Medulla oblongata (tissue), 1 donor: Measurements from ENCODE around the gene SEC24B.
"Not testable (repeated sequence)": the region's sequence is repeated elsewhere in the genome, so short reads cannot be mapped to it uniquely, and the experiment has no call there.

Experiments used
- DNase-seq: peaks from one replicate; pipeline ENCODE4 v3.0.0-alpha.2; 2015; ENCODE audit errors: extremely low spot score

The SEC24B gene

DNA sequence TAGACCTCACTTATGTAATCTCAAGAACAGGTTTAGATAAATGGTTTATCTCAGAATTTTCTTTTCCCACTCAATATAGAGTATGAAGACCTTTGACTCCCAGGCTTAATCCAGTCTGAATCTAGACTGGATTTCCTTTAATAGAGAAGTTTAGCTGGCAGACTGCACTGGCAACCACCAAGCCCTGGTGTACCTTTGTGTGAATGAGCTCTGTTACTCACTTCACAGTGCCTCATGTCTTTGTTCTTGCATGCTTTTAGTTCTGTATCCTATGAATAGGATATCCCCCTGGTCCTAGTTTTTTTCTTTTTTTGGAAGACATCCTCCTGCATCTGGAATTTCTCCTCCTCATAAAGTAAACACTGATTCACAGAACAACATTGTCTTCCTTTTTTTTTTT lies 73.3 kb downstream of the SEC24B start:
- DNase-seq: no peak

DNA sequence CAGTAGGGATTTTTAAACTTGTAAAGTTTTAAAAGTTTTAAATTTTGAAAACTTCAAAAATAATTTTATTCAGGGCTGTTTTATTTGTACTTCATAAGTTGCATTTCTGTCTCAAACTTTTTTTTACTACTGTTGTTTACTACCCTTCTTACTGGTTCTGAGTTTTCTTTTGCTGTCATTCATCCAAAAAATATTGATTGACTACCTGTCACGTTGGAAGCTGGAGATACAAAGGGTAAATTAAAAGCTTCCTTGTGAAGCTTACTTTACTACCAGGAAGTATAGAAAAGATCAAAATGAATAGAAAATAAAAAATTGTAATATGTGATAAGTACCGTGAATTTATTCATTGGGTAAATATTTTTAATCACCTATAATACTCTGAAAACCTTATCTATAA lies 77.1 kb downstream of the SEC24B start:
- DNase-seq: no peak

DNA sequence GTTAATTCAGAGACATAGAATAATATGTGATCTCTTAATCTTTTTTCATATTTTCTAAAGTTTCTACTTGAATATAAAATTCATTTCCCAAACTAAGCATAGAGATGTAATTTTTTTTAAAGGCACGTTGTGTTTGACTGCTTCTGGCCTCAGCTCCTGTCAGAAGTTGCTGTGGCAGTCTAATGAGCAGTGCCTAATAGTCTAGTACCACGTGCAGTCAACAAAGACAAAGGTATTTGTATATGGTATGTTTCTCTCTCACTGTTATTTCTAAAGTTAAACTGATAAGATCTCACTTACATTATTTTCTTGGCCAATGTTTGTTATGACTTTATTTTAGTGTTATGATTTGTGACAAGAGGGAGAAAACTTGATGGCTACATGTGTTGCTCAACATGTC lies 77.8 kb downstream of the SEC24B start:
- DNase-seq: no peak

DNA sequence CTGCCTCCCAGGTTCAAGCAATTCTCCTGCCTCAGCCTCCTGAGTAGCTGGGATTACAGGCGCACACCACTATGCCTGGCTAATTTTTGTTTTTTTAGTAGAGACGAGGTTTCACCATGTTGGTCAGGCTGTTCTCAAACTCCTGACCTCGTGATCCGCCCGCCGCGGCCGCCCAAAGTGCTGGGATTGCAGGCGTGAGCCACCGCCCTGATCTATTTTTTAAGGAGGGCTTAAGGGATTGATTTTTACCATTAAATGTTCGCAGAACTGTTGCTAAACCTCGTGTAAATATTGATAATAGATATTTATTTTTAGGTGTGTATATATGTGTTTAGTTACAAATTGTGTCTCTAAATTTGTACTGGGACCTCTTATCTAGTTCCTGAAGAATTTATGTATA lies 79.8 kb downstream of the SEC24B start:
- not testable (repeated sequence) for DNase-seq

DNA sequence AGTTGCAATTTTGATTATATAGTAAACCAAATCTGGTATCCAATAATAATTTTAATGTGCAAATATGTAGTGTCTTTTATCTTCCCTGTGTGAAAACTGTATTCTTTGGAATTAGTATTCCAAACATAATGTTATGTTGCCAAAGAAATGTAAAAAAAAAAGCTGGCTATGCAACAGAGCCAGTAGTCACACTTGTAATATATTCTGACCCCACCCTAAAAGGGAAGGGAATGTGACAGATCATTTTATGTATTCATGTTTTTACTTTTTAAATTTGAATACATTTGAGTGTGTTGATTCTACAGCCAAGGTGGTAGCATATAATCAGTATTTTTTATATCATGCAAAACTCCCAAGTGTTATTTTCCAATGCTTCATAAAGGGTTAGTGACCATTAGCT lies 98.6 kb downstream of the SEC24B start:
- no peak for DNase-seq

DNA sequence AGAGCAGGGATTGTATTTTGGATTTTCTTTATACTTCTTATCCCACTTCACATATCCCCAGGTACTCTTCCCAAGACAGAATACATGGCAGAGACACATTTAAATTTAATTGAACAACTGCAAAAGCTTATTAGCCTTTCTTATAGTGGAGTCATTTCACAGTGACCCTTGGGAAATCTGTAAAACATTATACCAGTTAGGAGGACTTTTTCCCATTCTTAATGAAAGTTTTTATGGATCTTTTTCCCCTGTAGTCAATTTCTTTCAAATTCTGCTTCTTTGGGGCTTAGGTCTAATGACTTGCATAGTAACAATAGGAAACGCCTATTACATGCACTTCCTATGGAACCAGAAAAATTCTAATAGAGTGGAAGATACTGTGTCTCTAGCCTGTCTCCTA lies 111.8 kb downstream of the SEC24B start:
- DNase-seq: no peak

DNA sequence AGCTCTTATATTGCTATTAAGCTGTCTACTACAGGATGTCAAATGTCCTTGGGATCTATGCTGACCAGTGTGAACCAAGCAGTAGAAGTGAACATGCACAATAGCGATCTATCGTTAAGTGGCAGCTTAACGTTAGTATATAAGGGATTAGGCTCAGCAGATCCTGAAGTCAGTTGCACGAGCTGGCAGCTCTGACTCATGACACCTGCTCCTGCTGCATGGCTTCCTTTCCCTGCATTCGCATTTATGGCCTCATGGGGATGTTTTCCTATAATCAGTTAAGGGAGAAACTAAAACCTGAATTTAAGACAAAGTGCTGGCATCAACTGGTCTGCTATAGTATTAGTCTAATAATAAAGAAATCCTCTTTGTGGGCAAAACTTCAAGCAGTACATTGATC lies 113.8 kb downstream of the SEC24B start:
- DNase-seq: no peak

DNA sequence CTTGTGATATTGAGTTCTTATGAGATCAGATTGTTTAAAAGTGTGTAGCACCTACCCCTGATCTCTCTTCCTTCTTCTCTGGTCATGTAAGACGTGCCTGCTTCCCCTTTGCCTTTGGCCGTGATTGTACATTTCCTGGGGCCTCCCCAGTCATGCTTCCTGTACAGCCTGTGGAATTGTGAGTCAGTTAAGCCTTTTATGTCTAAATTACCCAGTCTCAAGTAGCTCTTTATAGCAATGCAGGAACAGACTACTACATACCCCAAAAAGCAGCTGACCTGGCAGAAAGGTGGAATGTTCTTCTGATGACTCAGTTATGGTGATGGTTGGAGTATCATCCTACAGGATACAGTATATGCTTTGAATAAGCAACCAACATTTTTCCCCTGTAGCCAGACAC lies 115.0 kb downstream of the SEC24B start:
- peak; percentile 32 for DNase-seq

DNA sequence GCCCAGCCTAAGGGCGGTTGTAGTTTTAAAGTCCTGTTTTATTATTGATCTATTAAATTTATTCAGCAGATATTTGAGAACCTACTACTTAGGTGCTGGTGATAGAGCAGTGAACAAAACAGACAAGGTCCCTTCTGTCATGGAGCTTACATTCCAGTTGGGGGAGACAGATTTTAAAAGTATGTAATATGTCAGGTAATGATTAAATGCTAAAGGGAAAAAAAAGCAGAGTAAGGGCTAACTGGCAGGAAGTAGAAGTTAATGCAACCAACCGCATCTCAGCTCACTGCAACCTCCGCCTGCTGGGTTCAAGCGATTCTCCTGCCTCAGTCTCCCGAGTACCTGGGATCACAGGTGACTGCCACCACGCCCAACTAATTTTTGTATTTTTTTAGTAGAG lies 118.6 kb downstream of the SEC24B start:
- DNase-seq: no peak

DNA sequence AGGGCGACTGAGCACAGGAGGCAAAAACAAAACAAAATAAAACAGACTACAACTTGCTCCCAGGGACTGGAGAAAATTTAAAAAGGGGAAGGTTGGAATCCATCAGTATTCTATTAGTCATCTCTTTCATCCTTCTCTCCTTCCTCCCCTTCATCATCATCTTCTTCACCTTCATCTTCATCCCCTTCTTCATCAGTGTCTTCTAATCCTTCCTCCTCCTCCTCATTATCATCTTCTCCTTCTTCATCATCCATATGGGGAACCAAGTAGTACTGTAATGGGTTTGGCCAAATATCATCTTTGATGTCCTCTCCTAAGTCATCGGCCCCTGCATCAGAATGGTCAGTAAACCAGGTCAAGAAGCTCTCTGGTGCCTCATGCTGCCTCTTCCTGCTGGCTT lies 119.5 kb downstream of the SEC24B start:
- DNase-seq: no peak

DNA sequence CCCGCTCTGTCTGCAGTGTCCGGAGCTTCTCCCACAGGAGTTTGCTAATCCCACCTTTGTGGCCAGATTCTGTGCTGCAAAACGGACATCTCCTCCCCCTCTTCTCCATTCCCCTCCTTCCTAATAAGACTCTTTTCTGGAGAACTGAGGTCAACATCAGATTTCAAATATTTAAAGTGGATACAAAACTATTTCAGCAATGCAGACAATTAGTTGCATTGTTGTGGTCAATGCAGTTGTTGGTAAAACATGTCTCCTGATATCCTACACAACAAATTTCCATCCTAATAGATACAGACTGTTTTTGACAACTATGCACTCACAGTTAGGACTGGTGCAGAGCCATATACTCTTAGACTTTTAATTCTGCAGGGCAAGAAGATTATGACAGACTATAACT lies 121.4 kb downstream of the SEC24B start:
- no peak for DNase-seq

DNA sequence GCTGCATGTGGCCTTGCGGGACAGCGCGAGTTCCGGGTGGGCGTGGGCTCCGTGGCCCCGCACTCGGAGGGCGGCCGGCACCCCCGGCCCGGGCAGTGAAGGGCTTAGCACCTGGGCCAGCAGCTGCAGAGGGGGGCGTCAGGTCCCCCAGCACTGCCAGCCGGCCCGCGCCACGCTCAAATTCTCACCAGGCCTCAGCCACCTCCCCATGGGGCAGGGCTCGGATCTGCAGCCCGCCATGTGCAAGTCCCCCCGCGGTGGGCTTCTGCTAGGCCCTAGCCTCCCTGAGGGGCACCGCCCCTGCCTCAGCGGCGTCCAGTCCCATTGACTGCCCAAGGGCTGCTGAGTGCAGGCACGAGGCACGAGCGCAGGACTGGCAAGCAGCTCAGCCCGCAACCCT lies 123.8 kb downstream of the SEC24B start:
- no peak for DNase-seq

DNA sequence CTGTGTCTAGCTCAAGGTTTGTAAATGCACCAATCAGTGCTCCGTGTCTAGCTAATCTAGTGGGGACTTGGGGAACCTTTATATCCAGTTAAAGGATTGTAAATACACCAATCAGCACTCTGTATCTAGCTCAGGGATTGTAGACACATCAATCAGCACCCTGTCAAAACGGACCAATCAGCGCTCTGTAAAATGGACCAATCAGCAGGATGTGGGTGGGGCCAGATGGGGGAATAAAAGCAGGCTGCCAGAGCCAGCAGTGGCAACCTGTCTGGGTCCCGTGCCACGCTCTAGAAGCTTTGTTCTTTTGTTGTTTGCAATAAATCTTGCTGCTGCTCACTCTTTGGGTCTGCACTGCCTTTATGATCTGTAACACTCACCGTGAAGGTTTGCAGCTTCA lies 124.5 kb downstream of the SEC24B start:
- DNase-seq: not testable (repeated sequence)

DNA sequence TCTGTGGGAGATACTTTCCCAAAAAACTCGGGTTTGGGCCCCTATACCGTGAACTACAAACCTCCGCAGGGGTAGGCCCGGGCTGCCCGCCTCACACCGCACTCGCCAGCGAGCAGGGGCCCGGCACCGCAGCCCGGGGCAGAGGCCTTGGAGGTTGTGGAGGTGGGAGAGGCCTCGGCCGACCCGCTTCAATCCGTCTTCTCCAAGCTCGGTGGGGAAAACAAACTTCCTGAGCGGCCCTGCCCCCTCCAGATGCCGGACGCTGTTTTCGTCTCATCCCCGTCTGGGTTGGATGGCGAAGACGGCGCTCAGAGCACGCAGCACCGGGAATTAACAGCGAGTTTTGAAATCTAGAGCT lies 126.0 kb downstream of the SEC24B start:
- no peak for DNase-seq

DNA sequence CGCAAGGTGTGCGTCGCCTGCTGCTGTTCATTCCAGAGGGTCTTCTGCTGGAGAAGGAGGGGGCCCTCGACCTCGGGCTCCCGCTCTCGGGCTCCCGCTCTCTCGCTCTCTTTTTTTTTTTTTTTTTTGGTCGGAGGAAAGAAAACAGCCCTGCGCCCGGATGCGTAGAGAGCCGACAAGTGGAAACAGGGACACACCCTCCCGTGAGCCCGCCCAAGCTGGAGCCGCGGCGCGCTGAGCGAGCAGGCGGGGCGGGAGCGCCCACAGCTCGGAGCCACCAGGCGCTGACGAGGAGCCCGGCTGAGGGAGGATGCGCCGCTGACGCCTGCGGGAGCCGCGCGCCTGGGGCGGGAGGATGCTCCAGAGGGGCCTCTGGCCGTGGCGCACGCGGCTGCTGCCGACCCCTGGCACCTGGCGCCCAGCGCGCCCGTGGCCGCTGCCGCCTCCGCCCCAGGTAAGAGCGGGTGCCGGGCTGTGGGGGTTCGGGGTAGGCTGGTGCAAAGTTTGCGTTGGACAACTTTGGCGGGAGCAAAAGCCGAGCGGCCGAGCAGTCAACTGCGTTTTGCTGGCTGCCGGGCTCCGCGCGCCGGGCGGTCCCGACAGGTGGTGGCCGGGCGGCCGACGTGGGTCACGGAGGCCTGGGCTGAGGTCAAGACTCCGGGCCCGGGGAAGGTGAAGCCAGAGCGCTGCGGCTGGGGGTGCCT lies 126.5 kb downstream of the SEC24B start, which contains the start of gene MCUB:
TSS of gene MCUB (plus strand) at position 264 of the 704 bp plus-strand sequence. CDS start at position 356, 92 bp downstream.
- DNase-seq: peak; percentile 57

DNA sequence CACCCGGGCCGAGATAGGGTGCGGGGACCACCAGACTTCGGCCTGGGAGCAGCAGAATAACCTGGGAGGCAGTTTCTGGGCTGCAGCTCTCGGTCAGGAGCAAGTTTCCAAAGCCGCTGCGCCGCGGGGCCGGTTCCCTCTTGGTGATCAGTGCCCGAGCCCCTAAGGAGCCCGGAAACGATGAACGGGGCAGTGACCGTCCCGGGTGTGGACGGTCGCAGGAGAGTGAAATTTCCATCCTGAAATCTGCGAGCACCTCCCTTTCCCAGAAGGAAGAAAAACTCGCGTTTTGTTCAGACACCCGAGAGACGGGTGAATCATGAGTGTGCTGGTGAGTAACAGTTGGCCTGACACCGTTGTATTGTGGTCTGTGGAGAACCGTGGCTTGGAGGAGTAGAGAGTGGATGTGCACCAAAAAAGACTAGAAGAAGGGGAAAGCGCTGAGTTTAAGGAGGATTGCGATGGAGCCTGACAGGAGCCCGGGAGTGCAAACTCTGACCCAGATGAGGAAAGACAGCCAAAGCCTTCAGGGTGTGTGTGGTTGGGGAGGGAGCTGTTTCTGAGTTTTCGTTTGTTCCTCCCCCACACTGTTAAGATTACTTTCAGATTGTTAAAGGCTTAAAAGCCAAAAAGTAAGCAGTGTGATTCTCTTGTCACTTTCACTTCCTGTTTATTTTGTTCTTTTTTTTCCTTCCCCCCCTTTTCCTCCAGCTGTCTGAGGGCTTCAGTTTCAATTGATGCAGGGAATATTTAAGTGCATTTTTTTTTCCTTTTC lies 127.3 kb downstream of the SEC24B start:
- DNase-seq: peak; percentile 65

DNA sequence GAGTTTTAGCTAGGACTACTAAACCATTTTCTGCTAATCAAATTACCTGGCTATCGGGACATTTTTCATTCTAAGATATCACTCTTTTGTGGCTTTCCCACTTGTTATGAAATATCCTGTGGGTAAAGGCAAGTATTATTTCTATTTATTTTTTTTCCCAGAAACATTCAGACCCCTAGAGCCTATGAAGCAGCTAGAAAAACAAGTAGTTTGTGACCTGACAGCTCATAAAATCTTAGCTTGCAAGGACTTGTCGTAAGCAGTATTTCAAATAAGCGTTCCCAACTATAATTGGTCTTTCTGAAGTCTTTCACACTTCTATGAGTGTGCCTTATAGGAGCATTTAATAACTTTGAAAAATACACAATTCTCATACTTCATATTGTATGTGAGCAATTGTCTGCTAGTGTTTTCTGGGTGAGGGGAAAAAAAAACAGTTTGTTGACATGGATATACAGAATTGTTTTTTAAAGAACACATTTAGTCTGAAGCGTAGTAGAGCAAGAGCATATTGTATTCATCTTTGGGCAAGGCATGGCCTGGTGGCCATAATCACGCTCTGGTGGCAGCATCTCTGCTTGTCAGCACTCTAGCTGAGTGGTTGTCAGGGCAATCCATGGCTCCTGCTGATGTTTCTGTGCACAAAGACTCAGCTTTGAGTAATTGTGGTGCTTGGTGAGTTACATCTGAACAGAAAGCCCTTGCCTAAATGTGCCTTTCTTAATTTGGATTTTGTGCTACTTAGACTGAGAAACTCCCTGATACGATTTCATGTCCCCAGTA lies 129.0 kb downstream of the SEC24B start:
- DNase-seq: peak; percentile 37

DNA sequence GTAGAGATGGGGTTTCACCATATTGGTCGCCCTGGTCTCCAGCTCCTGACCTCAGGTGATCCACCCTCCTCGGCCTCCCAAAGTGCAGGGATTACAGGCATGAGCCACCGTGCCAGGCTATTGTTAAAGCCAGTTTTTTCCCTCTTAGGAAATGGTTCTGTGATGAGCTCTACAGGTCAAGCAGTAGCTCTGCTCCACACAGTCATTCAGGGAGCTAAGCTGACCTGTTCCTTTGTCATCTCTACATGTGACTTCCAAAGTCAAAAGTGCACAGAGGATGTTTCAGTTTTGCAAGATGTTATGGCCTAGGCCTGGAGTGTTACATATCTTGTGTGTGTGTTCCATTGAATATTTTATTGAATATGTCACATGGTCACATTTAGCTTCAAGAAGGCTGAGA lies 137.9 kb downstream of the SEC24B start:
- DNase-seq: no peak

DNA sequence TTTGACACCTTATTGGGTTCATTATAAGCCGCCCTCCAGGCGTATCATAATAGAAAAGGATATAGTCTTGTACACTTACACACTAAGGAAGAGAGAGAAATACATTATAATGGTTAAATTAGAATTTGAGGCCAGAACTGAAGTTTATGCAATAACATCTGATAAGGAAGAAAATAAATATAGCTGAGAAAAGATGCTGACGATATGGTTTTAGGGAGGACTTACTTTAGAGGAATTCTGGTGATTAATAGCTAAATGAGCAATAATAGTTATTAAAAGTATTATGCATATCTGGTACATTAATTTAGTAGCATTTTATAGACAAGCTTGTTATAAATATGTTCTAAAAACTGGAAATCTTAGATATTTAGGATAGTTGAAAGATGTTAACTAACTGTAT lies 138.5 kb downstream of the SEC24B start:
- no peak for DNase-seq

DNA sequence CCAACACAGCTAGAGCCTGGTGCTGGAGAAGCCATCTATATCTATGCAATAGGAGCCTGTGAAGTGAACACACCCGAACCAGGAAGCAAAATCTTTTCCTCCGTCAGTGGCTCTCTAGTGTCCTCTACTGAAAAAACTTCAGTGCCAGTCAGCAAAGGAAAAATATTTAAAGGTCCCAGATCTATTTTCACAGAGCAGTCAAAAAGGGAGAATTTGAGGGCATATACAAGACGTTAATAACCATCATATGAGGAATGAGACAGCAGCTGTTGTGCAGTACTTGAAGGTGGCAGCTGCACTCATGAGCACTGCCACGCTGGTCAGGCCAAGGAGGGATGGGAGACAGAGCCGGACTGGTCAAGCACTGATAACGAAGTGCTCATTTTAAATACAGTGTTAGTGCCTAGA lies 140.8 kb downstream of the SEC24B start:
- no peak for DNase-seq

DNA sequence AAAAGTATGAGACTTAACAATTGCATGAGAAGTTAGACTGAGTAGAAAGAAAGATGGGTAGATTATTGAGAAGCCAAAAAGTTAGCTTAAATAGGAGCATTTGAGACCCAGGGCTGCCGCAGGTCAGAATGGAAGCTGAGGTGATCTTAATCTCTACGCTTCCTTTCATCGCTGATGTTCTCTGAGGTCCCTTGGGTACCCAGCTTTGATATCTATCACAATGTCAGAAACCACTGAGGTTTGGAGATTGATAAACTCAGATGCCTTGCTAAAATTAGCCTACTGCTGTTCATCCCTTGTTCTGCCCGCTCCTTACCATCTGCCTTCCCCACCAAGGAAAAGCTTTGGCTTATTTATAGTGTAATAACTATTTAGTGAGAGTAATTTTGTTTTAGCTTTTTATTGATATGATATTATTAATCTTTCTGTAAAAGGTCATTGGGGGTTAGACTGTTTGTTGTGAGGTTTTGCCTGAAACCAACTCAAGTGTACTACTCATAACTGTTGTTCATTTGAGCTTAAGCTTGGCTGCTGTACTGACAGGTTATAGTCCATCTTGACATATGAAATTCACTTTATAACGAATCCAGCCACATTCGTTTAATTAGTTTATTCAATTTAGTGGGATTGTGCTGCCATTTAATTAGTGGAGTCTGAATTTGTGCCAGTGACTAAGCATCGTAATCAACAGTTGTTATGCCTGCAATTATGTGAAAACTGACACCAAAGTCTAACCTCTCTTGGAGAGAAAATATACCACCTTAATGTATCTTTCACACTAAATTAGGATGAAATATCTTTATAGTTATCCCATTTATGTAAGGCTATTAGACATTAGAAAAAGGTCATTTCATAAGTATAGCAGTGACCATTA lies 141.6 kb downstream of the SEC24B start:
- DNase-seq: no peak

DNA sequence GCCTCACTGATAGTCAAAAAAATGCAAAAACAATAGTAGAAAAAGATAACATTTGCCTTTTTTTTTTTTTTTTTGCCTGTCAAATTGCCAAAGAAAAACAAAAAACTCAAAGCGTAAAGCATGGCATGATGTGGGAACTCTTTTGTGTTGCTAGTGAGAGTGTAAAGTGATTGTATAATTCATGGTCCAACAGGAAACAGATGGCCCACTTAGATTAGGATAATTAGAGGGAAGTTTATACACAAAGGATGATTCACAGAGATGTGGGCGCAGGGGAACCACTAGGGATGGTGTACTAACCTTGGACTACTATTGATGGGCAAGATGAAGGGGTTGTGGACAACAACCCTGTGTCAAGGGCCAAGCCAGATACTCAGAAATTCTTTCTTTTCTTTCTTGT lies 142.8 kb downstream of the SEC24B start:
- no peak for DNase-seq
